Fibroblast of lung (primary cell): ENCODE measurements around the gene FAHD2A.

Experiments
- EZH2 ChIP-seq: IDR thresholded peaks from 2 replicates; pipeline ENCODE4 v1.5.1; 2012; ENCODE audit warnings: low read length, control low read depth, mild to moderate bottlenecking; ENCODE audit errors: missing control alignments
- TF ChIP-seq, protein P1 (sequence below), 2 donors: IDR thresholded peaks in 1 of 2; conservative IDR thresholded peaks in 1 of 2; 1 replicate in 1 of 2; 2 replicates in 1 of 2; pipeline ENCODE4 v1.5.1; 2011 to 2012; ENCODE audit warnings: low read length in 2 of 2, control low read depth in 1 of 2, inconsistent platforms in 1 of 2, low read depth in 1 of 2, mild to moderate bottlenecking in 1 of 2

GRCh38 chr2:95374451-95374920 is 28.0 kb upstream of the FAHD2A start:
- TF ChIP-seq, protein P1, sequence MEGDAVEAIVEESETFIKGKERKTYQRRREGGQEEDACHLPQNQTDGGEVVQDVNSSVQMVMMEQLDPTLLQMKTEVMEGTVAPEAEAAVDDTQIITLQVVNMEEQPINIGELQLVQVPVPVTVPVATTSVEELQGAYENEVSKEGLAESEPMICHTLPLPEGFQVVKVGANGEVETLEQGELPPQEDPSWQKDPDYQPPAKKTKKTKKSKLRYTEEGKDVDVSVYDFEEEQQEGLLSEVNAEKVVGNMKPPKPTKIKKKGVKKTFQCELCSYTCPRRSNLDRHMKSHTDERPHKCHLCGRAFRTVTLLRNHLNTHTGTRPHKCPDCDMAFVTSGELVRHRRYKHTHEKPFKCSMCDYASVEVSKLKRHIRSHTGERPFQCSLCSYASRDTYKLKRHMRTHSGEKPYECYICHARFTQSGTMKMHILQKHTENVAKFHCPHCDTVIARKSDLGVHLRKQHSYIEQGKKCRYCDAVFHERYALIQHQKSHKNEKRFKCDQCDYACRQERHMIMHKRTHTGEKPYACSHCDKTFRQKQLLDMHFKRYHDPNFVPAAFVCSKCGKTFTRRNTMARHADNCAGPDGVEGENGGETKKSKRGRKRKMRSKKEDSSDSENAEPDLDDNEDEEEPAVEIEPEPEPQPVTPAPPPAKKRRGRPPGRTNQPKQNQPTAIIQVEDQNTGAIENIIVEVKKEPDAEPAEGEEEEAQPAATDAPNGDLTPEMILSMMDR (conservative IDR thresholded peaks at IDR 0.05 in 1 of 2, IDR thresholded peaks at IDR 0.05 in 1 of 2; ENCODE audit: low read depth in 1 of 2, low read length in 2 of 2): no peak
- no peak for TF ChIP-seq EZH2
